Endometrial microvascular endothelial cells (primary cell): ENCODE data around the gene TBL1Y. TPM values are rescaled to one million over a fixed set of nuclear protein-coding genes. Genes with fewer than 3 reads are reported as not detected.

Experiments used
- total RNA-seq: library from RNA; depleted of rRNA; stranded (reverse); fragments of >200 nt; gene quantifications from one replicate; pipeline ENCODE4 v1.2.3, GENCODE V29; 2015; ENCODE audit errors: inconsistent ontology term

The TBL1Y gene
- total RNA-seq, 1 donor from 2014 or later, result not detected

Other genes with a start within 250 kb of the TBL1Y start
- gene AMELY, start 1.1 kb downstream of the TBL1Y start, total RNA-seq, result not detected